GM21360 (cell line): ENCODE data around the gene CT47A7.
"Not testable (repeated sequence)": the region's sequence is repeated elsewhere in the genome, so short reads cannot be mapped to it uniquely, and the experiment has no call there.

Source experiments
- ATAC-seq: cut with Tn5 transposase; IDR thresholded peaks from one replicate; pipeline ENCODE4 v1.9.1; 2021; ENCODE audit warnings: mild to moderate bottlenecking, moderate library complexity; ENCODE audit not compliant: unreplicated experiment

Gene CT47A7

GRCh38 chrX:120956500-120956899 lies at the start of gene CT47A7:
TSS of gene CT47A7 (minus strand) at chrX:120956600. CDS start at chrX:120956345, 255 bp downstream.
- ATAC-seq, result not testable (repeated sequence)

DNA sequence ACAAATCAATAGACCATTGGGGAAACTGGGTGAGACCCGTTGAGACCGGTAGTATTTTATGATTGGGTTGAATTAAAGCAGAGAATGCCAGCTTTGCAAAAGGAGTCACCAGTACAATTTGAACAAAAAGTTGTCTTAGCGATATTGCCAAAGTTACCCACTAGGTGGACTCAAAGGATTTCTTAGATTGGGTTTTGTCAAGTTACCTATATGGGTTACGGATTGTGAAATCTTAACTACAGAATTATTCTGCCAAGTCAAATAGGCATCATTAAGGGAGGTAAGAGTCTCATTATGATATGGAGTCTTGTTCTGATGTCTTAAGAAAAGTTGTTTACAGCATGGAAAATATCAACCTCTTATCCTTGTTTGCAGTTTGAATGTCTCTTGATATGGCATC lies 44.2 kb upstream of the CT47A7 start:
- no peak for ATAC-seq

GRCh38 chrX:120999413-120999812 lies 43.0 kb upstream of the CT47A7 start:
- no peak for ATAC-seq

DNA sequence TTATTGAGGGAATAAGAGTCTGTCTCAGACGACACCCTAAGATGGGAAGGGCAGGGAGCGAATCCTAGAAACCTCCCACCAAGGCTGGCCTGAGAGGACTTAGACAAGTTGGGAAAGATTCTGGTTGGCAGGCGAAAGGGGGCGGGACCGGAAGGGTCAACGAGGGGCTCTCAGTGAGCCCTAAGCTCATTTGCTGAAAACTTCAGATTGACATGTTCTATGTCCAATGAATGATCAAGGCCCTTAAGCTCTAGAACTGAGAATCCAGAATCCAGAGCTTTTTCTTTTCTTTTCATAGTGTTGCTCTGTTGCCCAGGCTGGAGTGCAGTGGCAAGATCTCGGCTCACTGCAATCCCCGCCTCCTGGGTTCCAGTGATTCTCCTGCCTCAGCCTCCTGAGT lies 29.3 kb upstream of the CT47A7 start, which contains the start of gene CT47A1:
Gene CT47A1 (minus strand): TSS at position 101 of the 400 bp plus-strand sequence. CDS start 231 bp downstream, outside the sequence.
- ATAC-seq, result not testable (repeated sequence)
